ENCODE results near the gene PLXNA2. TPM values are rescaled to one million over a fixed set of nuclear protein-coding genes. Genes with fewer than 3 reads are reported as not detected.

PLXNA2 gene
- total RNA-seq, 1 donor from 2014 or later: 17.7 TPM

GRCh38 chr1:208190784-208191183, 53.4 kb downstream of the PLXNA2 start:
- H3K9me3 ChIP-seq (ENCODE audit: insufficient read depth, low read depth, low read length): no peaks in the 10 kb centered on the region
- no peak overlapping the region for H3K4me3 Mint-ChIP-seq (ENCODE audit: unreplicated experiment)
- no peak for FAIRE-seq
- no peak for DNase-seq (ENCODE audit: low read depth)
- H3K9ac ChIP-seq (ENCODE audit: low read length): no peak overlapping the region
- no peaks in the 10 kb centered on the region for H4K20me1 ChIP-seq (ENCODE audit: insufficient read depth, low read length)
- no peak overlapping the region for H3K4me2 ChIP-seq (ENCODE audit: low read length)
- no peaks in the 10 kb centered on the region for H3K36me3 Mint-ChIP-seq (ENCODE audit: low read depth, unreplicated experiment)
- peaks cover 4% of the 10 kb centered on the region for H3K27me3 Mint-ChIP-seq (ENCODE audit: low read depth, unreplicated experiment)
- no peak overlapping the region for H3K27ac Mint-ChIP-seq (ENCODE audit: unreplicated experiment)
- H3K4me3 ChIP-seq (ENCODE audit: insufficient read depth, low read depth, low read length): no peak overlapping the region
- H3K36me3 ChIP-seq (ENCODE audit: insufficient read depth, low read length): no peaks in the 10 kb centered on the region
- no peaks in the 10 kb centered on the region for H3K27me3 ChIP-seq (ENCODE audit: insufficient read depth, low read length)
- TF ChIP-seq EZH2 (IDR thresholded peaks at IDR 0.05; ENCODE audit: insufficient read depth, low read length) (no peak), CTCF (IDR thresholded peaks at IDR 0.05; ENCODE audit: insufficient read depth, low read depth, low read length) (no peak)
- no peak overlapping the region for H2AFZ ChIP-seq (ENCODE audit: low read depth, low read length)
- H3K4me1 Mint-ChIP-seq (ENCODE audit: low read depth, unreplicated experiment): peaks cover 29% of the 10 kb centered on the region
- H3K4me1 ChIP-seq (ENCODE audit: insufficient read depth, low read length): peaks cover 3% of the 10 kb centered on the region
- H3K9me3 Mint-ChIP-seq (ENCODE audit: unreplicated experiment): no peaks in the 10 kb centered on the region
- H3K79me2 ChIP-seq (ENCODE audit: insufficient read depth, low read length): no peaks in the 10 kb centered on the region
- no peak overlapping the region for H3K27ac ChIP-seq (ENCODE audit: low read depth, low read length)

DNA sequence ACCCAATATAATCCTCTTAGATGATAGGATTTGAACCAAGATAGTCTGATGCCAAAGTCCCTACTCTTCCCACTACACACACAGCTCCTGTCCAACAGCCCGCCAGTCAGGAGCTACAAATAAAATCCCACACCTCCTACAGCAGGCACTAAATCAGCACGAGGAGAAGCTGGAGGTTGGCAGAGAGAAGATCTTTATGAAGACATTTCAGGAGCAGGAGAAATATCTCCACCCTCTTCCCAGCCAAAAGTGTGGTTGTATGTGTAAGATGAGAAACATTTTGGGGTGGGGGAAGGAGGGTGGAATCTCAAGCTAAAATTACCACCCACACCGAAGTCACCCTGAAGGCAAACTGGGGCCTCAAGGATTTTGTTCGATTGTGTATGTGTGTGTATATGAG, 54.5 kb downstream of the PLXNA2 start:
- no peak overlapping the region for H3K4me2 ChIP-seq (ENCODE audit: low read length)
- DNase-seq (ENCODE audit: low read depth): no peak
- no peaks in the 10 kb centered on the region for H4K20me1 ChIP-seq (ENCODE audit: insufficient read depth, low read length)
- no peak overlapping the region for H3K4me3 ChIP-seq (ENCODE audit: insufficient read depth, low read depth, low read length)
- no peaks in the 10 kb centered on the region for H3K36me3 Mint-ChIP-seq (ENCODE audit: low read depth, unreplicated experiment)
- H2AFZ ChIP-seq (ENCODE audit: low read depth, low read length): no peak overlapping the region
- peaks cover 14% of the 10 kb centered on the region for H3K4me1 ChIP-seq (ENCODE audit: insufficient read depth, low read length)
- no peaks in the 10 kb centered on the region for H3K36me3 ChIP-seq (ENCODE audit: insufficient read depth, low read length)
- no peaks in the 10 kb centered on the region for H3K27me3 ChIP-seq (ENCODE audit: insufficient read depth, low read length)
- no peak for FAIRE-seq
- H3K27ac ChIP-seq (ENCODE audit: low read depth, low read length): no peak overlapping the region
- H3K9me3 Mint-ChIP-seq (ENCODE audit: unreplicated experiment): no peaks in the 10 kb centered on the region
- H3K27ac Mint-ChIP-seq (ENCODE audit: unreplicated experiment): no peak overlapping the region
- no peak overlapping the region for H3K4me3 Mint-ChIP-seq (ENCODE audit: unreplicated experiment)
- H3K27me3 Mint-ChIP-seq (ENCODE audit: low read depth, unreplicated experiment): peaks cover 4% of the 10 kb centered on the region
- H3K9ac ChIP-seq (ENCODE audit: low read length): no peak overlapping the region
- no peaks in the 10 kb centered on the region for H3K9me3 ChIP-seq (ENCODE audit: insufficient read depth, low read depth, low read length)
- peaks cover 40% of the 10 kb centered on the region for H3K4me1 Mint-ChIP-seq (ENCODE audit: low read depth, unreplicated experiment)
- TF ChIP-seq EZH2 (IDR thresholded peaks at IDR 0.05; ENCODE audit: insufficient read depth, low read length) (no peak), CTCF (IDR thresholded peaks at IDR 0.05; ENCODE audit: insufficient read depth, low read depth, low read length) (no peak)
- H3K79me2 ChIP-seq (ENCODE audit: insufficient read depth, low read length): no peaks in the 10 kb centered on the region

GRCh38 chr1:208189183-208189582, 55.0 kb downstream of the PLXNA2 start:
- no peak for TF ChIP-seq CTCF (IDR thresholded peaks at IDR 0.05; ENCODE audit: insufficient read depth, low read depth, low read length)
- TF ChIP-seq EZH2 (IDR thresholded peaks at IDR 0.05; ENCODE audit: insufficient read depth, low read length): no peak
- Histone ChIP-seq H2AFZ (ENCODE audit: low read depth, low read length) (no peak overlapping the region), H3K4me1 (ENCODE audit: insufficient read depth, low read length) (peaks cover 19% of the 10 kb centered on the region), H3K9ac (ENCODE audit: low read length) (no peak overlapping the region), H3K79me2 (ENCODE audit: insufficient read depth, low read length) (no peaks in the 10 kb centered on the region), H3K9me3 (ENCODE audit: insufficient read depth, low read depth, low read length) (no peaks in the 10 kb centered on the region), H3K36me3 (ENCODE audit: insufficient read depth, low read length) (no peaks in the 10 kb centered on the region), H3K27me3 (ENCODE audit: insufficient read depth, low read length) (no peaks in the 10 kb centered on the region), H4K20me1 (ENCODE audit: insufficient read depth, low read length) (no peaks in the 10 kb centered on the region), H3K27ac (ENCODE audit: low read depth, low read length) (no peak overlapping the region), H3K4me3 (ENCODE audit: insufficient read depth, low read depth, low read length) (no peak overlapping the region), H3K4me2 (ENCODE audit: low read length) (no peak overlapping the region)
- Mint-ChIP-seq H3K27ac (ENCODE audit: unreplicated experiment) (no peak overlapping the region), H3K36me3 (ENCODE audit: low read depth, unreplicated experiment) (no peaks in the 10 kb centered on the region), H3K27me3 (ENCODE audit: low read depth, unreplicated experiment) (peaks cover 4% of the 10 kb centered on the region), H3K4me1 (ENCODE audit: low read depth, unreplicated experiment) (peaks cover 45% of the 10 kb centered on the region), H3K4me3 (ENCODE audit: unreplicated experiment) (no peak overlapping the region), H3K9me3 (ENCODE audit: unreplicated experiment) (no peaks in the 10 kb centered on the region)
- DNase-seq (ENCODE audit: low read depth) (no peak), FAIRE-seq (no peak)

All from astrocyte (in vitro differentiated cells and primary cell).